Measurements from ENCODE around the gene PRKCZ.
"Not testable (repeated sequence)": the region's sequence is repeated elsewhere in the genome, so short reads cannot be mapped to it uniquely, and the experiment has no call there.

DNA sequence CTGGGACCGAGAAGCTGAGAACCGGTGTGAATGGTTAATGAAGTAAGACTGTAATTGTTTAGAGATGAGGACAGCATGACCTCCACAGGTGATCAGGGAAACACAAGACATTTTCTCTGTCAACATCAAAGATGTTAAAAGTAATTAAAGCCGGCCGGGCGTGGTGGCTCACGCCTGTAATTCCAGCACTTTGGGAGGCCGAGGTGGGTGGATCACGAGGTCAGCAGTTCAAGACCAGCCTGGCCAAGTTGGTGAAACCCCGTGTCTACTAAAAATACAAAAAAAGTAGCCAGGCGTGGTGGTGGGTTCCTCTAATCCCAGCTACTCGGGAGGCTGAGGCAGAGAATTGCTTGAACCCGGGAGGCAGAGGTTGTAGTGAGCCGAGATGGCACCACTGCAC is 88.9 kb downstream of the PRKCZ start:
- not testable (repeated sequence) for TF ChIP-seq POLR2AphosphoS5 (IDR thresholded peaks at IDR 0.05; ENCODE audit: low read depth, low read length); POLR2A (IDR thresholded peaks at IDR 0.05; ENCODE audit: low read depth, low read length); PAX5 (IDR thresholded peaks at IDR 0.05; ENCODE audit: insufficient read depth, low read length, severe bottlenecking); TAF1 (IDR thresholded peaks at IDR 0.05; ENCODE audit: low read depth, low read length); SPI1 (IDR thresholded peaks at IDR 0.05; ENCODE audit: low read depth, low read length)
